Measurements from ENCODE around the gene ST6GALNAC1.

- TF ChIP-seq POLR2A (IDR thresholded peaks at IDR 0.05; ENCODE audit: low read depth, low read length) (no peak), TAF1 (IDR thresholded peaks at IDR 0.05; ENCODE audit: borderline replicate concordance, low read depth, low read length) (no peak), POLR2AphosphoS5 (IDR thresholded peaks at IDR 0.05; ENCODE audit: low read depth, low read length) (no peak)
These were observed 46.3 kb upstream of the ST6GALNAC1 start for GRCh38 chr17:76689859-76690258.

Measured in GM12892 (cell line).